Activated CD8-positive, alpha-beta memory T cell treated with anti-CD3 and anti-CD28 coated beads, Interleukin-2, amount 50 U/mL, for 24 hours (primary cell): ENCODE measurements around the gene KRT10.
"Not testable (repeated sequence)": the region's sequence is repeated elsewhere in the genome, so short reads cannot be mapped to it uniquely, and the experiment has no call there.

Source experiments
- DNase-seq: peaks from one replicate; pipeline ENCODE4 v3.0.0-alpha.2; 2020; ENCODE audit errors: extremely low read depth

The KRT10 gene

DNA sequence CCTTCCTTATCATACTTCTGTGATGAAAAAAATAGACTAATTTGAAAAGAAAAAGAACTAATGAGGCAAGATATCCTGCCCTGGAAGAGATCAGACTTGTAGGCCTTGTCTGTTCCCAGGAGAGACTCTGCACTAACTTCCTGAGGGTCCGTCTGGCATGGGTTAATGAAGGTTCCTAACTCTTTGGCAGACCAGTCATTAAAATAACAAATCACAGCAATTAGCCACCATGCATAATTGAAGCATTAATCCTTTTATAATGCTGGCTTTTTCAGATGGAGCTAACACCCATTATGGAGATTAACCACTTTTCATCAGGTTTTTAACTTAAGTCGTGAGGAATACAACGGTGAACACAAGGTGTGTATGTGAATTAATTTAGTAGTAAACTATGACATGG lies 10.4 kb upstream of the KRT10 start:
- DNase-seq, result no peak

DNA sequence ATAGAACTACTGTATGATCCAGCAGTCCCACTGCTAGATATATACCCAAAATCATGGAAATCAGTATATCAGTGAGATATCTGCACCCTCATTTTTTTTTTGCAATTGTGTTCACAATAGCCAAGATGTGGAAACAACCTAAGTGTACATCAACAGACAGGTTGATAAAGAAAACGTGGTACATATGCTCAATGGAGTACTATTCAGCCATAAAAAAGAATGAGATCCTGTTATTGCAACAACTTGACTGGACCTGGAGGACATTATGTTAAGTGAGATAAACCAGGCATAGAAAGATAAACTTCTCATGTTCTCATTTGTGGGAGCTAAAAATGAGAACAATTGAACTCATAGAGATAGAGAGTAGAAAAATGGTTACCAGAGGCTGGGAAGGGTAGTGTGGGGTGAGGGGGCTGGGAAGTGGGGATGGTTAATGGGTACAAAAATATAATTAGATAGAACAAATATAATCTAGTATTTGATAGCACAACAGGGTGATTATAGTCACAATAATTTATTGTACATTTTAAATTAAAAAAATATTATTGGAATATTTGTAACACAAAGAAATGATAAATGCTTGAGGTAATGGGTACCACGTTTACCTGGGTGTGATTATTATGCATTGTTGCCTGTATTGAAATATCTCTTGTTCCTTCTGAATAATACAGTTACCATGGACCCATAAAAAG lies 7.8 kb upstream of the KRT10 start:
- no peak for DNase-seq

DNA sequence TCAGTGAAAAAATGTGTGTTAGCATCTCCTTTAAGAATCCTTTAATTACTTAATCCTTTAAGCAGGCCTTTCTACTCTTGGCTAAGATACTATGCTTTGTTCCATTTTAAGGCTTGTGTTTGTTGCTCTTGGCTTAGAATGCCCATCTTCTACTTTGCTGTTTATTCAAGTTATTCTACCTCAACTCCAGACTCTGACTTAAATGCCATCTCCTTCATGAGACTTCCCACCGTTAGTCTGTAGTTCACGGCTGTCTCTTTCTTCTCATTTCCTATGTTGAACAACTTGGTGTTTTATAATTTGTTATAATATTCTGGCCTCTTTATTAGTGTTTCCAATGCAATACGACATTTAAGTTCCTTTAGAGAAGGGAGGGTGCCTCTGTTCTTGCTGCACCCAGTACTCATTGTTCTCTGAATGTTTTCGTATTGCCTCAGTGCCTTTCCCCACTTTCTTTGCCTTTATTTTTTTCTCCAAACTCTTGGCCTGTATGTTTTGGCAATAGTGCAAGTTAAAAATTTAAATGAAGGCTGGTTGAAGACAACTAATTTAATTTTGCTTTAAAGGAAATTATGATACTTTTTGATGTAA lies 6.1 kb upstream of the KRT10 start:
- no peak for DNase-seq

GRCh38 chr17:40827746-40828453 lies 5.5 kb upstream of the KRT10 start:
- DNase-seq, result no peak

DNA sequence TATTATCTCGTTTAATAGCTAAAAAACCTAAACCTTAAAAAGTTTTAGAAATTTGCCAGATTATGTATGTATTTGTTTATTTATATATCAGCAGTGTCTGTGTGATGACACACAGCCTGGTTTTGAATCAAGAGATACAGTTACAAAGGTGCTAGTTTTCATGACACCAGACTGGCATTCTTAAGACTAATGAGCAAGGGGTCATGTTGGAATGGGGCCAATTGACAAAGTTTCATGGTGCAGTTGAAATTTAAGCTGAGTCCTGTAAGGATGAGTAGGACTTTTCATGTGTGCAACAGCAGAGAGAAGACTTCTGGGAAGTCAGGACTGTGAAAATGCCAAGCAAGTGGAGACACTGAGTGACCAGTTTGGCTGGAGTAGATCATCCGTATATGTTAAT lies 3.2 kb upstream of the KRT10 start:
- DNase-seq, result no peak

DNA sequence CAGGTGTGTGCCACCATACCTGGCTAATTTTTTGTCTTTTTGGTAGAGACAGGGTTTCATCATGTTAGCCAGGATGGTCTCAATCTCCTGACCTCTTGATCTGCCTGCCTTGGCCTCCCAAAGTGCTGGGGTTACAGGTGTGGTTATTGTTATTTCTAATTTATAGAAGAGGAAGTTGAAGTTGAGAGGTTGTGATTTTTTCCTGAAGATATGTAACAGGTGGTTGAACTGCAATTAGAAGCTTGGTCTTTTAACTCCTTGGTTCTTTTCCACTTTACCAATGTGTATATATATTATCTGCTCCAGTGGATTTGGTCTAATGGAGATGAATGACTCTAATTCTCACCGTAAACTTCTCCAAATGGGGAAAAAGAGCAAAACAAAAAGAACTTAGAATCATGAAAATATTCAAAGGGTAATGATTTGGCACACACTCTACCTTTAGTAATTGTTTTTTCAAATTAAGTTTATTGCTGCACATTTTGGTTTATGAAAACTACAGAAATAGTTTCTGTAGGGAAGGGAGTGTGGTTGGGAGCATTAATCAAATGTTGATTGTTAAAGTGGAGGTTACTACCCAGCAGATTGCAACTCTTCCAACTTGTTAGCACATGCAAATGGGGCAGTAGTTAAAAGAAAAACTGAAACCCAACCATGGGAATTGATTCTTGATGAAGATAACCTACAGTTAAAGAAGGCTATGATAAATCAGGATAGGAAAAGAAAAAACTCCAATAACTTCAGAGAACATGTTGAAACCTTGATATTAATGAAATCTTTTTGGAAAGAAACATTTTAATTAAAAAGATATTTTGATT lies 1.8 kb upstream of the KRT10 start:
- DNase-seq, result no peak

DNA sequence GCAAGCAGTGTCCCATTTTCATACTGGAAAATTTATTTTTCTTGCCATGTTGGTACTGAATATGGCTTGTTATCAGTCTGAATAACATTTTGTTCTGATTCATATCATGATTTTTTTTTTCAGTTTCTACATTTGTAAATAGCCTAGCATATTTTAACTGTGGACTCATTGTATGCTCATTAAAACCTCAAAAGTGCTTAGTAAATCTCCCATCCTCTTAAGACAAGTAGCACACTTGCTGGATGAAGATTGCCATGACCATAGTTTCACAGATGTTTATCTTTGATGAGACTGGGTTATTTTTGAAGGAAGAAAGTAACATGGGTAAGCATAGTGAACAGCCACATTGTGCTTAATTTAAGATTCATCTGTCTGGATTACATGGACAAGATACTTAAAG lies 878 bp downstream of the KRT10 start:
- DNase-seq, result no peak

DNA sequence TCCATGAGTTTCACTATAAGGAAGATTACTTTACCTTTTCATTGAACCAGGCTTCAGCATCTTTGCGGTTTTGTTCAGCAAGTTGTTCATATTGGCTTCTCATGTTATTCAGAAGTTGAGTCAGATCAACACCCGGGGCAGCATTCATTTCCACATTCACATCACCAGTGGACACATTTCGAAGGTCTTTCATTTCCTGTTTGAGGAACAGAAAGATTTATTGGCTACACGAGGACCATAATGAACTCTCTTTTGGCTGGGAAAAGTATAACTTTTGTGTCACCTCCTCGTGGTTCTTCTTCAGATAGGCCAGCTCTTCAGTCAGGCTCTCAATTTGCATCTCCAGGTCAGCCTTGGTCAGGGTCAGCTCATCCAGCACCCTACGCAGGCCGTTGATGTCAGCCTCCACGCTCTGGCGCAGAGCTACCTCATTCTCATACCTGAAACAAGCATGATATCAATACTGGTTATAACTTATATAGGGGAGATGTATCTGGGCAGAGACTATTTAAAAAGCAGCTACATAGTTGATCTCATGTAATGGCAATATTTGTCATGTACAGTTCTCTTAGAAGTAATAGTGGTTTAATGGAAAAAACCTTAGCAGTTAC lies 2.1 kb downstream of the KRT10 start:
- DNase-seq, result no peak

DNA sequence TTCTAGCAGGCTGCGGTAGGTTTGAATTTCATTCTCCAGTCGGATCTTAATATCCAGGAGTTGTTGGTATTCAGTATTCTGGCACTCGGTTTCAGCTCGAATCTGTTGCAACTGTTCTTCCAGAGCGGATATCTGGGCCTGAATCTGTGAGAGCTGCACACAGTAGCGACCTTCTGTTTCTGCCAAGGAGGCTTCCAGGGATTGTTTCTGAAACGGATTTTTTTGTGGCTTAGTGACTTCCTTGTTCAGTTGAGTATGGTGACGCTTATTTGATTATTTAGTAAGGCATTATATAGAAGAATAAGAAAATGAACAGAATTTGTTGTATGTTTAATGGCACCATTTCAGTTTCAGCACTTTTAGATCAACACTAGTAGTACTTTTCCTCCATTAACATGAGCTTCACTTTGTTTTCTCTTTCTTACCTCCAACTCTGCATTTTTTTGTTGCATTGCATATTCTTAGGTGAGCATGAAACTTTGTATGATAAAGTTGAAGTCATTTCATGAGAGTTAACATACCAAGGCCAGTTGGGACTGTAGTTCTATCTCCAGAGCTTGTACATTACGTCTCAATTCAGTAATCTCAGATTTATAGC lies 2.8 kb downstream of the KRT10 start:
- no peak for DNase-seq

GRCh38 chr17:40818733-40819527 lies 3.5 kb downstream of the KRT10 start:
- DNase-seq, result peak; percentile 54

GRCh38 chr17:40818343-40818732 lies 4.1 kb downstream of the KRT10 start:
- DNase-seq, result no peak

GRCh38 chr17:40817103-40817682 lies 5.2 kb downstream of the KRT10 start:
- no peak for DNase-seq

GRCh38 chr17:40816569-40816968 lies 5.8 kb downstream of the KRT10 start:
- DNase-seq, result no peak

DNA sequence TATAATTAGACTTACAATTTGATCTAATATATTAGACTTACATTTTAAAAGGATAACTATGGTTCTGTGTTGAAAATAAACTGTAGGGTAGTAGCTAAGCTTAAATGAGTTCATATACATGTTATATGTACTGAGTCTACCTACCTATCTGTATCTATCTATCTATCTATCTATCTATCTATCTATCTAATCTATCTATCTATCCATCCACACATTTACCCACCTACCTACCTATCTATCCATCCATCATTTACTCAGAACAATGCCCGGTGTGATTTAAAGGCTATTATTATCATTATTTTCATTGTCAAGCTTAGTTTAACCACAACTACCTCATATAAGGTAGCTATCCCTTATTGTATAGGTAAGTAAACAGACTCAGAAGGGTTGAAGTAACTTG lies 7.0 kb downstream of the KRT10 start:
- DNase-seq, result no peak

DNA sequence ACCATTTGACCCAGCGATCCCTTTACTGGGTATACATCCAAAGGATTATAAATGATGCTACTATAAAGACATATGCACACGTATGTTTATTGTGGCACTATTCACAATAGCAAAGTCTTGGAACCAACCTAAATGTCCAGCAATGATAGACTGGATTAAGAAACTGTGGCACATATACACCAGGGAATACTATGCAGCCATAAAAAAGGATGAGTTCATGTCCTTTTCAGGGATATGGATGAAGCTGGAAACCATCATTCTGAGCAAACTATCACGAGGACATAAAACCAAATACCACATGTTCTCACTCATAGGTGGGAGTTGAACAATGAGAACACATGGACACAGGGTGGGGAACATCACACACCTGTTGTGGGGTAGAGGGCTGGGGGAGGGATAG lies 7.8 kb downstream of the KRT10 start:
- not testable (repeated sequence) for DNase-seq

DNA sequence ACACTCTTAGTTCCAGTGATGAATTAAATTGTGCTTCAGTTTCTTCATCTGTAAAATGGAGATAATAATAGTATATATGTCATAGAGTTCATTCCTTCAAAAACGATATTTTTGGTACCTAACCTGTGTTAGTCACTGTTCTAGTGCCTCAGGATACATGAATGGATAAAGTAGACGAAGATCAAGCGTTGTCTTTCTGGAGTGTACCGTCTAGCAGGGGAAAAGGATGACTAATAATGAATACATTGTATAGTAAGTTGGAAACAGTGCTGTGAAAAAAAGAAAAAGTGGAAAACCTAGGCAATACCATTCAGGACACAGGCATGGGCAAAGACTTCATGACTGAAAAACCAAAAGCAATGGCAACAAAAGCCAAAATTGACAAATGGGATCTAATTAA lies 8.6 kb downstream of the KRT10 start:
- no peak for DNase-seq

DNA sequence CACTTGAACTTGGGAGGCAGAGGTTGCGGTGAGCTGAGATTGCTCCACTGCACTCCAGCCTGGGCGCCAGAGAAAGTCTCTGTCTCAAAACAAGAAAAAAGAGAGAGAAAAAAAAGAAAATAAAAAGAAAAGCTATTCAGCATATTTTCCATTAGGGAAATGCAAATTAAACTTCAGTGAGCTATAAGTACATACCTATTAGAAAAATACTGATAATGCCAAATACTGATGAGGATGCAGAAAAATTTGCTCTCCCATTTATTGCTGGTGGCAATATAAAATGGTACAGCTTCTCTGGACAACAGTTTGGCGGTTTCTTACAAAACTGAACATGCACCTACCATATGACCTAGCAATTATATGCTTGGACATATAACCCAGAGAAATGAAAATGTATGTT lies 9.8 kb downstream of the KRT10 start:
- no peak for DNase-seq

GRCh38 chr17:40810494-40810893 lies 11.9 kb downstream of the KRT10 start:
- DNase-seq, result no peak

DNA sequence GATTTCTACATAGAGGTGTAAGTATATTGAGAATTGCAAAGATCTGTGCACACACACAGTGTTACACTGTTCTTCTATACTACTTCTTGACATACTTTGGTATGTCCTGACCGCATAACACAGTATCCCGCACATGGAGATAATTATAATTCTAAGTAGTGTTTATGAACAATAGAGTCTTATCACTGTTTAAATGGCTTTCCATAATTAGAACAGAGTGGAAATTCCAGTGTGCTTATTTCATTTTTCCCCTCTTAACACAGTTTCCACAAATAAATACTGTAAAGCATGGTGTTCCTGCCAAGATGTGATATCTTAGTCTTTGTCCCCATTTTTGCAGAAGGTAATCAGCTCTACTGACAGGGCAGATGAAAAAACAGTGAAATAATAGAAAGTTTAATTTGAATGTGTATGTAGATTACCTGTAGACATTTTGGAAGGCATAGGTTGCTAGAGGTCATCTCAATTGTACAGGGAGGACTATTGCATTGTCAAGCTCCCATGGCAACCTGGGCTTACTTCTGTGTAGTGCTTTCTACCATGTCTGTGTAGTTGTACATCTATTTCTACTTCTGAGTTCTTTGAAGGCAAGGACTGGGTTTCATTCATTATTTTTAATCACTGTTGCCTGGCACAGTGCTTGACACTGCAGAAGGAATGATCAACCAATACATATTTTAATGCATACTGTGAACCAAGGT lies 12.5 kb downstream of the KRT10 start:
- DNase-seq, result no peak

DNA sequence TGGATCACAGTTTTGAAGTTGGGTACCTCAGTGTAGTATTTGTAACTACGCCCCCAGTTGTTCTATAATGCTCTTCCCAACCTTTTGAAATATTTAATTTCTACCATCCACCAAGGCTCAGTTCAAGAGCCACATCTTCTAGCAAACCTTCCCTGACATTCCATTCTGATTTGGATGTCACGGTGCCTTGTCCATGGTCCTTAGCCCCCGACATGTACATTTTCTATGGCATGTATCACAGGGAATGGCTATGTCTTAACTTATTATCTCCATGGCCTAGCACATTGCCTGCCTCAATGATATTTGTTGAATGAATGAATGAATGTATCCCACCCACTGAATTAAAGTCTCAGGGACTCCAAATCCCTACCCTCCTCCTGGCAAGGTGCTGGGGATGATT lies 16.3 kb downstream of the KRT10 start:
- DNase-seq, result no peak
